AG10803 (cell line): ENCODE data around the gene PRSS56.

Experiments
- DNase-seq: peaks from one replicate; pipeline ENCODE4 v3.0.0; 2010; ENCODE audit warnings: low read depth
- H3K4me3 ChIP-seq: 2 replicates; pipeline ENCODE4 v1.5.1; 2011; ENCODE audit warnings: mild to moderate bottlenecking, low read length, control low read depth
- CTCF ChIP-seq: conservative IDR thresholded peaks from 2 replicates; pipeline ENCODE4 v1.5.1; 2011; ENCODE audit warnings: mild to moderate bottlenecking, low read length, control low read depth, inconsistent platforms

The PRSS56 gene

GRCh38 chr2:232519581-232520438 is at the start of gene PRSS56:
TSS of gene PRSS56 (plus strand) at chr2:232520388. CDS start at chr2:232520599, 211 bp downstream.
- no peak within 1 kb of the TSS for H3K4me3 ChIP-seq
- DNase-seq = no peak
- no peak for TF ChIP-seq CTCF

GRCh38 chr2:232473467-232473890 is 46.7 kb upstream of the PRSS56 start:
- DNase-seq = no peak
- no peak overlapping the region for H3K4me3 ChIP-seq
- TF ChIP-seq CTCF = no peak

GRCh38 chr2:232476045-232476444 is 44.1 kb upstream of the PRSS56 start:
- no peak for DNase-seq
- TF ChIP-seq CTCF = no peak
- no peak overlapping the region for H3K4me3 ChIP-seq

- no peak overlapping the region for H3K4me3 ChIP-seq
- no peak for DNase-seq
- TF ChIP-seq CTCF = no peak
Observed at GRCh38 chr2:232476791-232477190, 43.4 kb upstream of the PRSS56 start.

GRCh38 chr2:232477751-232478510 is 42.3 kb upstream of the PRSS56 start:
- H3K4me3 ChIP-seq = no peak overlapping the region
- no peak for DNase-seq
- no peak for TF ChIP-seq CTCF

GRCh38 chr2:232478571-232479340 is 41.4 kb upstream of the PRSS56 start:
- TF ChIP-seq CTCF = no peak
- H3K4me3 ChIP-seq = no peak overlapping the region
- DNase-seq = no peak
